OCI-M2 (cell line): ENCODE results near the gene XKR8.

Source experiments
- DNase-seq: peaks from one replicate; lab custom pipeline; 2025; ENCODE audit not compliant: unreplicated experiment; lab: John Stamatoyannopoulos, UW

The XKR8 gene

GRCh38 chr1:27955076-27955475 lies 4.7 kb upstream of the XKR8 start:
- DNase-seq = no peak

- DNase-seq = no peak
These were observed 3.0 kb upstream of the XKR8 start for GRCh38 chr1:27956761-27957160.

- no peak for DNase-seq
These were observed 2.1 kb upstream of the XKR8 start for GRCh38 chr1:27957655-27958054.

- no peak for DNase-seq
These were observed 1.3 kb upstream of the XKR8 start for GRCh38 chr1:27958513-27958912.

- no peak for DNase-seq
These were observed 1.2 kb downstream of the XKR8 start for GRCh38 chr1:27960762-27961645.

GRCh38 chr1:27961646-27962221 lies 2.0 kb downstream of the XKR8 start:
- DNase-seq = no peak

GRCh38 chr1:27963393-27963792 lies 3.6 kb downstream of the XKR8 start:
- DNase-seq = no peak

GRCh38 chr1:27966402-27967105 lies 6.8 kb downstream of the XKR8 start:
- DNase-seq = no peak

GRCh38 chr1:27967106-27967883 lies 7.5 kb downstream of the XKR8 start:
- no peak for DNase-seq

GRCh38 chr1:27967884-27968466 lies 8.2 kb downstream of the XKR8 start:
- DNase-seq = no peak

GRCh38 chr1:27968692-27969091 lies 8.9 kb downstream of the XKR8 start:
- no peak for DNase-seq

- DNase-seq = no peak
These were observed 10.6 kb downstream of the XKR8 start for GRCh38 chr1:27970401-27970800.

GRCh38 chr1:27971674-27972073 lies 11.9 kb downstream of the XKR8 start:
- DNase-seq = no peak

GRCh38 chr1:27972141-27972540 lies 12.4 kb downstream of the XKR8 start:
- DNase-seq = no peak

- no peak for DNase-seq
These were observed 14.1 kb downstream of the XKR8 start for GRCh38 chr1:27973771-27974416.

GRCh38 chr1:27974417-27974781 lies 14.6 kb downstream of the XKR8 start:
- no peak for DNase-seq

- DNase-seq = no peak
These were observed 19.5 kb downstream of the XKR8 start for GRCh38 chr1:27979151-27979858.

GRCh38 chr1:27979859-27980201 lies 20.1 kb downstream of the XKR8 start:
- no peak for DNase-seq

GRCh38 chr1:27980216-27980845 lies 20.6 kb downstream of the XKR8 start:
- DNase-seq = no peak
